Left hindlimb (tissue), 1 donor: ENCODE data around the gene SNAP25.
A peak's percentile ranks its signal among the peaks of the same experiment; 100 is the strongest.

ENCODE experiments used
- DNase-seq: peaks from one replicate; pipeline ENCODE4 v3.0.0-alpha.2; 2018

Gene SNAP25

GRCh38 chr20:10218536-10219451 lies at the start of gene SNAP25:
Gene SNAP25 (plus strand): TSS chr20:10218830. CDS start chr20:10275492, 56,662 bp downstream.
- DNase-seq: peak; percentile 84

GRCh38 chr20:10169752-10170151 lies 48.9 kb upstream of the SNAP25 start:
- no peak for DNase-seq

- DNase-seq: no peak
These were observed 48.4 kb upstream of the SNAP25 start for GRCh38 chr20:10170261-10170660.

- DNase-seq: peak; percentile 45
These were observed 46.5 kb upstream of the SNAP25 start for GRCh38 chr20:10171864-10172751.

GRCh38 chr20:10172998-10173655 lies 45.5 kb upstream of the SNAP25 start:
- no peak for DNase-seq

GRCh38 chr20:10174400-10174799 lies 44.2 kb upstream of the SNAP25 start:
- no peak for DNase-seq

GRCh38 chr20:10177326-10177725 lies 41.3 kb upstream of the SNAP25 start:
- DNase-seq: no peak

- no peak for DNase-seq
These were observed 40.5 kb upstream of the SNAP25 start for GRCh38 chr20:10178091-10178490.

GRCh38 chr20:10178727-10179313 lies 39.8 kb upstream of the SNAP25 start:
- no peak for DNase-seq

- no peak for DNase-seq
These were observed 38.9 kb upstream of the SNAP25 start for GRCh38 chr20:10179574-10180298.

GRCh38 chr20:10180651-10181235 lies 37.9 kb upstream of the SNAP25 start:
- DNase-seq: no peak

GRCh38 chr20:10185741-10186558 lies 32.7 kb upstream of the SNAP25 start:
- no peak for DNase-seq

- no peak for DNase-seq
These were observed 28.2 kb upstream of the SNAP25 start for GRCh38 chr20:10190456-10190855.

GRCh38 chr20:10192171-10192570 lies 26.5 kb upstream of the SNAP25 start:
- DNase-seq: no peak

GRCh38 chr20:10194166-10194565 lies 24.5 kb upstream of the SNAP25 start:
- no peak for DNase-seq

- DNase-seq: no peak
These were observed 18.3 kb upstream of the SNAP25 start for GRCh38 chr20:10200330-10200729.

GRCh38 chr20:10201321-10201870 lies 17.2 kb upstream of the SNAP25 start:
- DNase-seq: no peak

GRCh38 chr20:10209091-10209490 lies 9.5 kb upstream of the SNAP25 start:
- DNase-seq: no peak

- no peak for DNase-seq
These were observed 5.1 kb upstream of the SNAP25 start for GRCh38 chr20:10213526-10213925.

GRCh38 chr20:10216146-10216791 lies 2.4 kb upstream of the SNAP25 start:
- no peak for DNase-seq
